Measurements from ENCODE around the gene PSME2. TPM values are rescaled to one million over a fixed set of nuclear protein-coding genes. Genes with fewer than 3 reads are reported as not detected.

The PSME2 gene
- total and polyA plus RNA-seq, 2 donors (not counting 3 experiments of a cell fraction or from before 2014, with no cell fraction given), result 66.5 to 126 TPM

DNA sequence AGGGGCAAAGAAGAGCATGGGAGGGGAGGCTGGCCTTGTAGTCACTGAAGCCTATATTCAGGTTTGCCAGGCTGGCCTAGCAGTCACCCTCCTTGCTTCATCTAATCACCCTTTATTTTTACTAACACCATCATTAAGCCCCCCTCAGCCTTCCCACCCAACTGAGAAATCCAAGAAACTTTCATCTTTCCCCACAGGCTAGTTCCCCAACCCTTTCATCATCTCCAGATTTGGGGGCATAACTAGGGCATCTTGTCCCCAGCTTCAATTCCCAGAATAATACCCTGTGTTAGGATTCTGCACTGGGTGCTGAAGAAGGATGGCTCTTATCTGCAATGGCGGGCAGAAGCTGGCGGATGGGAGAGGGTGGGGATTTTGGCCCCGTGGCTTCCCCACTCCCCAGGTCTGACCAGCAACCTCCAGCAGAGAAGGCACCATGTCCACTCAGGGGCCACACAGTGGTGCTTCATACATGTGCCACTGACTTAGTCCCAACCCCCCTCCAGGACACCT, 45.4 kb downstream of the PSME2 start:
- DNase-seq (ENCODE audit: low read depth, low spot score), result no peak
- H4K20me1 ChIP-seq (replicated peaks; ENCODE audit: control insufficient read depth, extremely low read depth, insufficient read depth, low read length), result no peaks in the 10 kb centered on the region
- BruUV-seq (replicated peaks), result no TSS peak
- H3K4me2 ChIP-seq (ENCODE audit: insufficient read depth, low read length), result no peak overlapping the region
- H3K4me1 ChIP-seq (ENCODE audit: control insufficient read depth, extremely low read depth, insufficient read depth, low read length), result peaks cover 3% of the 10 kb centered on the region
- dilution Hi-C loops (cut with MboI; ENCODE audit: extremely low pct_ligation_motif_present, low sequenced_read_pairs), result no loop called here
- no peaks in the 10 kb centered on the region for H3K79me2 ChIP-seq (ENCODE audit: control insufficient read depth, insufficient read depth, low read length)
- POLR2A ChIA-PET, result no interaction called here
- no peaks in the 10 kb centered on the region for H3K9me3 ChIP-seq (replicated peaks; ENCODE audit: control insufficient read depth, insufficient read depth, low read length)
- intact Hi-C loops (cut with micrococcal nuclease), result no loop called here
- H3K9me1 ChIP-seq (replicated peaks; ENCODE audit: control insufficient read depth, extremely low read depth, insufficient read depth, low read length), result no peaks in the 10 kb centered on the region
- H3K27me3 ChIP-seq (ENCODE audit: control insufficient read depth in 2 of 2, insufficient read depth in 2 of 2, low read length in 2 of 2), result no peaks in the 10 kb centered on the region
- TF ChIP-seq EZH2 (IDR thresholded peaks at IDR 0.05; ENCODE audit: borderline replicate concordance, low read depth, low read length, severe bottlenecking) (no peak), MAX (IDR thresholded peaks at IDR 0.05; ENCODE audit: insufficient read depth, insufficient read length) (no peak), POLR2A (IDR thresholded peaks at IDR 0.05; ENCODE audit: low read depth, low read length) (no peak), FOS (IDR thresholded peaks at IDR 0.05; ENCODE audit: borderline replicate concordance, insufficient read depth, low read length) (no peak), JUN (IDR thresholded peaks at IDR 0.05; ENCODE audit: borderline replicate concordance, insufficient read depth, insufficient read length, low read depth) (no peak), GATA2 (IDR thresholded peaks at IDR 0.05; ENCODE audit: insufficient read depth, insufficient read length, low read depth, low read length) (no peak), MYC (IDR thresholded peaks at IDR 0.05; ENCODE audit: low read depth, low read length) (no peak), POLR2AphosphoS5 (IDR thresholded peaks at IDR 0.05; ENCODE audit: insufficient read depth, low read depth, low read length) (no peak)
- TF ChIP-seq, protein P1, sequence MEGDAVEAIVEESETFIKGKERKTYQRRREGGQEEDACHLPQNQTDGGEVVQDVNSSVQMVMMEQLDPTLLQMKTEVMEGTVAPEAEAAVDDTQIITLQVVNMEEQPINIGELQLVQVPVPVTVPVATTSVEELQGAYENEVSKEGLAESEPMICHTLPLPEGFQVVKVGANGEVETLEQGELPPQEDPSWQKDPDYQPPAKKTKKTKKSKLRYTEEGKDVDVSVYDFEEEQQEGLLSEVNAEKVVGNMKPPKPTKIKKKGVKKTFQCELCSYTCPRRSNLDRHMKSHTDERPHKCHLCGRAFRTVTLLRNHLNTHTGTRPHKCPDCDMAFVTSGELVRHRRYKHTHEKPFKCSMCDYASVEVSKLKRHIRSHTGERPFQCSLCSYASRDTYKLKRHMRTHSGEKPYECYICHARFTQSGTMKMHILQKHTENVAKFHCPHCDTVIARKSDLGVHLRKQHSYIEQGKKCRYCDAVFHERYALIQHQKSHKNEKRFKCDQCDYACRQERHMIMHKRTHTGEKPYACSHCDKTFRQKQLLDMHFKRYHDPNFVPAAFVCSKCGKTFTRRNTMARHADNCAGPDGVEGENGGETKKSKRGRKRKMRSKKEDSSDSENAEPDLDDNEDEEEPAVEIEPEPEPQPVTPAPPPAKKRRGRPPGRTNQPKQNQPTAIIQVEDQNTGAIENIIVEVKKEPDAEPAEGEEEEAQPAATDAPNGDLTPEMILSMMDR (IDR thresholded peaks at IDR 0.05; ENCODE audit: extremely low read depth in 1 of 2, insufficient read depth in 1 of 2, low read depth in 1 of 2, low read length in 2 of 2), result no peak
- CTCF ChIA-PET, result interaction anchor here (0.7 to 11.7 kb wide), 3 partner anchors 9 to 45 kb away, joined by 3 to 420 read pairs (median 3); no protein-coding TSS in a partner anchor
- no peak for FAIRE-seq
- peaks cover 0 to 2% of the 10 kb centered on the region in 2 experiments for H3K36me3 ChIP-seq (ENCODE audit: control insufficient read depth in 2 of 2, extremely low read depth in 1 of 2, insufficient read depth in 2 of 2, low read length in 2 of 2)
- H3K9ac ChIP-seq (replicated peaks; ENCODE audit: extremely low read depth, insufficient read depth, low read length), result no peak overlapping the region
- no peak overlapping the region for H3K27ac ChIP-seq (ENCODE audit: insufficient read depth, low read depth, low read length)
- H2AFZ ChIP-seq (ENCODE audit: low read depth, low read length), result no peak overlapping the region
- H3K4me3 ChIP-seq (replicated peaks in 1 of 3; ENCODE audit: insufficient read depth in 1 of 3, low read depth in 1 of 3, low read length in 3 of 3), result no peak overlapping the region
